Measurements from ENCODE around the gene WAPL.

WAPL gene

DNA sequence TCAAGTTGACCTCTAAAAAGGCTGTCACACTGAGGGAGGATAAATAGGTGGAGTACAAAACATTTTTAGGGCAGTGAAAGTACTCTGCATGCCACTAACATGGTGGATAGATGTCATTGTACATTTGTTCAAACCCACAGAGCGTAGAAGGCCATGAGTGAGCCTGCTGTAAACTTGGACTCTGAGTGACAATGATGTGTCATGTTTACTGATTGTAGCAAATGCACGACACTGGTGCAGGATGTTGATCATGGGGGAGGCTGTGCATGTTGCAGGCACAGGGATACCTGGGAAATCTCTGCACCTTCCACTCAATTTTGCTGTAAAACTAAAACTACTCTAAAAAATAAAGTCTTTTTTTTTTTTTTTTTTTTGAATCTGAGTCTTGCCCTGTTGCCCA, 102.5 kb downstream of the WAPL start:
- no peaks in the 10 kb centered on the region for H3K9me3 ChIP-seq (ENCODE audit: control insufficient read depth, insufficient read depth, low read length)
- no peak overlapping the region for H3K9ac ChIP-seq (ENCODE audit: low read depth, low read length)

DNA sequence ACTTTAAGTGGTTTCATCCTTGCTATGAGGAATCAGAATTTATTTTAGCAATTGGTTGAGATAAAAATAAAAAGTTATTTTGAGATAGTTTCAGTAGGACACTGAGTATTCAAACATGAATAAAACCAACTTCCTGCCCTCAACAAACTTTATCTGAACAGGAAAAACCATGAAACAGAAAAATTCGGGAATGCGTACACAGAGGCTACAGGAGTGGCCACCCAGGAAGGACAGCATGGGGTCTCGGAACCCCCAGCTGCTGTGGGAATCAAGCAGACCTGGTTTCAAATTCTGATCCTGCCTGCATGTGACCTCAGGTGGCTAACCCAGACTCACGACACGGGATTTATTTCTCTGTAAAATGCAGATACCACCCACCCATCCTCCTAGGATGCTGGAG, 106.0 kb downstream of the WAPL start:
- peaks cover 4% of the 10 kb centered on the region for H3K4me1 ChIP-seq (ENCODE audit: control insufficient read depth, insufficient read depth, low read length)
- H3K36me3 ChIP-seq (ENCODE audit: control insufficient read depth, insufficient read depth, low read length) = no peaks in the 10 kb centered on the region
- H3K9ac ChIP-seq (ENCODE audit: low read depth, low read length) = no peak overlapping the region
- no peaks in the 10 kb centered on the region for H3K27me3 ChIP-seq (ENCODE audit: control insufficient read depth, insufficient read depth, low read length)
- H3K9me3 ChIP-seq (ENCODE audit: control insufficient read depth, insufficient read depth, low read length) = no peaks in the 10 kb centered on the region
- H3K4me3 ChIP-seq (ENCODE audit: low read depth, low read length) = no peak overlapping the region

More for the DNA sequence above, 102.5 kb downstream of the WAPL start:
- H3K36me3 ChIP-seq (ENCODE audit: control insufficient read depth, insufficient read depth, low read length) = no peaks in the 10 kb centered on the region
- no peak overlapping the region for H3K4me3 ChIP-seq (ENCODE audit: low read depth, low read length)
- H3K4me1 ChIP-seq (ENCODE audit: control insufficient read depth, insufficient read depth, low read length) = peaks cover 6% of the 10 kb centered on the region
- no peaks in the 10 kb centered on the region for H3K27me3 ChIP-seq (ENCODE audit: control insufficient read depth, insufficient read depth, low read length)

DNA sequence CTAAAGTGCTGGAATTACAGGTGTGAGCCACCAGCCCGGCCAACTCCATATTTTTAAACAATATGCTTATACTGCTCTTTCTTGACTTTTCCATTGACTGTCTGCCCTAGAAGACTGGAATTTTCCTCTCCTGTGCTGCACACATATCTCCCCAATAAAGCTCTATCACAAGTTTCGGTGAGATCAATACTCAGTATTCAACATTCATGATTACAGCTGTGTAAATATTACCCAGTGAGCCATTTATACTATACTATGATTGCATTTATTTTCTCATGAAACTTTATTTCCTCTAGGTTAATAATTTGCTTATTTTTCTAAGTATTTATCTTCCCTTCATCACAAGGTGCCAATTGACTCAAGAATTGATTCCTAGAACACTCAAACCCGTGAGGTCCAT, 106.5 kb downstream of the WAPL start:
- H3K27me3 ChIP-seq (ENCODE audit: control insufficient read depth, insufficient read depth, low read length) = no peaks in the 10 kb centered on the region
- H3K36me3 ChIP-seq (ENCODE audit: control insufficient read depth, insufficient read depth, low read length) = no peaks in the 10 kb centered on the region
- no peak overlapping the region for H3K9ac ChIP-seq (ENCODE audit: low read depth, low read length)
- H3K4me1 ChIP-seq (ENCODE audit: control insufficient read depth, insufficient read depth, low read length) = peaks cover 4% of the 10 kb centered on the region
- no peak overlapping the region for H3K4me3 ChIP-seq (ENCODE audit: low read depth, low read length)
- no peaks in the 10 kb centered on the region for H3K9me3 ChIP-seq (ENCODE audit: control insufficient read depth, insufficient read depth, low read length)

DNA sequence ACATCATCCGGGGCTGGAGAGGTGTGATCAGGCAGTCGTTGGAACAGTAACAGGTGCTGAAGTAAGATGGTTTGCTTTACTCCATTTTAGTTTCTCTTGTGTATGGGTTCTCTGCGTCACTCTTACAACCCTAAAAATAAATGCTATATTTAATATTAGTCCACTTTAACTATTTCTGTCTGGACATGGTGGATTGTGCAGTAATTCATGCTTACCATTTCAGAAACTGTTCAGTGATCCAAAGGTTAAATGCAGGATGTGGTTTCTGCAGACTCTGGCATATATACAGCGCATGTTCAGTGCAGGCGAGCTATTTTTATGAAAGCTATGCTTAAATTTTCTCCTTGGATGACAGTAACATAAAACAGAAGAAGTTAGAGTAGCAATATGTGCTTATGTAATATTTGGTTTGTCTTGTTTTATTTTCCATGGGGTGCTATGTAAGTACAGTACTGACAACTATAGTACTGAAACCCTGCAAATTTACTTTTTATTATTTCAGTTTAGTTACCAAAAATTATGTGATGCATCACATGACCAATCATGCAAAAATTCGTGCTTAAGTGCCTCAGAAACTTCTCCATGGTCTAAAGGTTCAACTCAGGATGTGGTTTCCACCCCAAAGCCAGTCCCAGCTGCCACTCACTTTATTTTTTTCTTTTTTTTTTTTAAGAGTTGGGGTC, 108.4 kb downstream of the WAPL start:
- Histone ChIP-seq H3K27me3 (ENCODE audit: control insufficient read depth, insufficient read depth, low read length) (no peaks in the 10 kb centered on the region), H3K4me1 (ENCODE audit: control insufficient read depth, insufficient read depth, low read length) (peaks cover 4% of the 10 kb centered on the region), H3K9ac (ENCODE audit: low read depth, low read length) (no peak overlapping the region), H3K9me3 (ENCODE audit: control insufficient read depth, insufficient read depth, low read length) (no peaks in the 10 kb centered on the region), H3K36me3 (ENCODE audit: control insufficient read depth, insufficient read depth, low read length) (no peaks in the 10 kb centered on the region), H3K4me3 (ENCODE audit: low read depth, low read length) (no peak overlapping the region)

DNA sequence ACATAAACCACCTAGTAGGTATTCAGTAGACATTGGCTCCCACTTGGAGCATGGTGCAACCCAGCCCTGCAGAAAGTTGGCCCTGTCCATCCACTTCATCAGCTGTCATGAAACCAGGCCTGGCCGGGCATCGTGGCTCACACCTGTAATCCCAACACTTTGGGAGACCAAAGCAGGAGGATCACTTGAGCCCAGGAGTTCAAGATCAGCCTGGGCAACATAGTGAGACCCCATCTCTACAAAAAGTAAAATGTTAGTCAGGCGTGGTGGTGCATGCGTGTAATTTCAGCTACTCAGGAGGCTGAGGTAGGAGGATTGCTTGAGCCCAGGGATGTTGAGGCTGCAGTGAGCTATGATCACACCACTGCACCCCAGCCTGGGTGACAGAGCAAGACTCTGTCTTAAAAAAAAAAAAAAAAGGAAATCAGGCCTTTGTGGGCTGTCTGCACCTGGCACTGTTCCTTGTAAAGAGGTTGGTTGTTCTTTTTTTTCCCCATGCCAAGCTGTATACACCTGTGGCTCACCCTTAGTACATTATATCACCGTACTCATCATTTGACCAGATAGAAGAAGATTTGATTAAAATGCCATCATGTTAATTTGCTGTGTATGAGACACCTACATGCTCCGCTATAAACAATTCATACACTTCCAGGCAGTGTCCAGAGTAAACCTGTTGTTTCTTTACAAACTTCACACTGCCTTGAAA, 109.6 kb downstream of the WAPL start:
- Histone ChIP-seq H3K9me3 (ENCODE audit: control insufficient read depth, insufficient read depth, low read length) (no peaks in the 10 kb centered on the region), H3K36me3 (ENCODE audit: control insufficient read depth, insufficient read depth, low read length) (no peaks in the 10 kb centered on the region), H3K9ac (ENCODE audit: low read depth, low read length) (no peak overlapping the region), H3K4me1 (ENCODE audit: control insufficient read depth, insufficient read depth, low read length) (peaks cover 4% of the 10 kb centered on the region), H3K4me3 (ENCODE audit: low read depth, low read length) (no peak overlapping the region), H3K27me3 (ENCODE audit: control insufficient read depth, insufficient read depth, low read length) (no peaks in the 10 kb centered on the region)

DNA sequence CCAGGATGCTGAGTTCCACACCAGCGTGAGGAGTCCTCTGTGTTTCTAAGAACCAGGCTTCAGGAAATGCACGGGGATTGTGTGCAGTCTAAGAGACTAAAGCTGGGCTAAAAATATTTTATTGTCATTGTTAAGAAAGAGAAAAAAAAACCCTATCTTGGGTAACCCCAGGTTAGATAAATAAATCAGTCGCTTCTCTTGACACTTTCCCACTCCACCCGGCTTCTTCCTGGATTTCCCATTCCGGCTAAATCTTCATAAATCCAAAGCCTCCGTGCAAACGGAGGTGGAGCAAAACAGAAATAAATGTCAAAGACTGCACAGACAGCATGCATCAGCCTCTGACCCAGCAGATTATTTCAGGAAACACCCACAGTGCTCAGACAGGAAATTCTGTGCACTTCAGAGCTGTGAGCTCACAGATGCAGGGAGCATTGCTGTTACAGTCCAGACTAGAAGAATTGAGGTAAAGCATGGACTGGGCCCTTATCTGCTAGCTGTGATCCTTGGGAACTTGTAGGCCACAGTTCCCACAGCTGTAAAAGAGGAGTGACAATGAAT, 110.2 kb downstream of the WAPL start:
- no peaks in the 10 kb centered on the region for H3K36me3 ChIP-seq (ENCODE audit: control insufficient read depth, insufficient read depth, low read length)
- H3K4me3 ChIP-seq (ENCODE audit: low read depth, low read length) = no peak overlapping the region
- no peaks in the 10 kb centered on the region for H3K27me3 ChIP-seq (ENCODE audit: control insufficient read depth, insufficient read depth, low read length)
- H3K9ac ChIP-seq (ENCODE audit: low read depth, low read length) = no peak overlapping the region
- H3K4me1 ChIP-seq (ENCODE audit: control insufficient read depth, insufficient read depth, low read length) = peaks cover 4% of the 10 kb centered on the region
- H3K9me3 ChIP-seq (ENCODE audit: control insufficient read depth, insufficient read depth, low read length) = no peaks in the 10 kb centered on the region

DNA sequence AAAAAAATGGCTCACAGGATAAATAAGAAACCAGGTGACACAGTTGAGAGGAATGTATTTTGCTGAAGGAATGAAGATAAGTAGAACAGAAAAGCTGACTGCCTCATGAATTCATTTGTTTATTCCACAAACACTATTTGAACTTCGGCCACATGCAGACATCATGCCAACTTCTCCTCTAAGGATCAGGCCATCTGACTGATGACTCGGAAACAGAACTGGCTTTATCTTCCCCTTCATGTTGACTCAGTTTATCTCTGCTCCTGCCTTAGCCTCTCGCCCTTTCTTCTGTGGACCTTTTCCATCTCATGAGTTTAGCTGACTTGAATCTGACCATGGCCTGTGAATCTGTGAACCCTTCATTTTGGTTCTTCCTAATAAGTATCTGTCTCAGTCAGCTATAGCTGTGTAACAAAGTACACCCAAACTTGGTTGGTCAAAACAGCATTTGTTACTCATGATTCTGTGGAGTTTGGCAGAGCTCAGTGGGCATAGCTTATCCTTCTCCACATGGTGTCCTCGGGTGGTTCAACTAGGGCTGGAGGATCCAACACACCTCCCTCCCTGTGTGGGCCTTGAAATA, 111.0 kb downstream of the WAPL start:
- Histone ChIP-seq H3K36me3 (ENCODE audit: control insufficient read depth, insufficient read depth, low read length) (no peaks in the 10 kb centered on the region), H3K9ac (ENCODE audit: low read depth, low read length) (no peak overlapping the region), H3K27me3 (ENCODE audit: control insufficient read depth, insufficient read depth, low read length) (no peaks in the 10 kb centered on the region), H3K9me3 (ENCODE audit: control insufficient read depth, insufficient read depth, low read length) (no peaks in the 10 kb centered on the region), H3K4me1 (ENCODE audit: control insufficient read depth, insufficient read depth, low read length) (peaks cover under 1% of the 10 kb centered on the region), H3K4me3 (ENCODE audit: low read depth, low read length) (no peak overlapping the region)

DNA sequence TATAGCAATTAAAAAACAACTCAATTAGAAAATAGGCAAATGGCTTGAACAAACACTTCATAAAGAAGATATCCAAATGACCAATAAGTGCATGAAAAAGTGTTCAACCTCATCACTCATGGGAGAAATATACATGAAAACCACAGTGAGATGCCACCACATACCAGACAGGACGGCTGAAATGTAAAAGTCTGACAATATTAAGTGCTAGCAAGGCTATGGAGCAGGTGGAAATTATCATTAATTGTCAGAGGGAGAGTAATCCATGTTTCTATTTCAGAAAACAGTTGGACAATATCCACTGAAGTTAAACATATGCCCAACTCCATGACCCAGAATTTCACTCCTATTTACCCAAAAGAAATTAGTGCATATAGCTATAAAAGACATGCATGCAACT, 112.4 kb downstream of the WAPL start:
- Histone ChIP-seq H3K9ac (ENCODE audit: low read depth, low read length) (no peak overlapping the region), H3K27me3 (ENCODE audit: control insufficient read depth, insufficient read depth, low read length) (no peaks in the 10 kb centered on the region), H3K36me3 (ENCODE audit: control insufficient read depth, insufficient read depth, low read length) (no peaks in the 10 kb centered on the region), H3K4me3 (ENCODE audit: low read depth, low read length) (no peak overlapping the region), H3K9me3 (ENCODE audit: control insufficient read depth, insufficient read depth, low read length) (no peaks in the 10 kb centered on the region), H3K4me1 (ENCODE audit: control insufficient read depth, insufficient read depth, low read length) (no peaks in the 10 kb centered on the region)

DNA sequence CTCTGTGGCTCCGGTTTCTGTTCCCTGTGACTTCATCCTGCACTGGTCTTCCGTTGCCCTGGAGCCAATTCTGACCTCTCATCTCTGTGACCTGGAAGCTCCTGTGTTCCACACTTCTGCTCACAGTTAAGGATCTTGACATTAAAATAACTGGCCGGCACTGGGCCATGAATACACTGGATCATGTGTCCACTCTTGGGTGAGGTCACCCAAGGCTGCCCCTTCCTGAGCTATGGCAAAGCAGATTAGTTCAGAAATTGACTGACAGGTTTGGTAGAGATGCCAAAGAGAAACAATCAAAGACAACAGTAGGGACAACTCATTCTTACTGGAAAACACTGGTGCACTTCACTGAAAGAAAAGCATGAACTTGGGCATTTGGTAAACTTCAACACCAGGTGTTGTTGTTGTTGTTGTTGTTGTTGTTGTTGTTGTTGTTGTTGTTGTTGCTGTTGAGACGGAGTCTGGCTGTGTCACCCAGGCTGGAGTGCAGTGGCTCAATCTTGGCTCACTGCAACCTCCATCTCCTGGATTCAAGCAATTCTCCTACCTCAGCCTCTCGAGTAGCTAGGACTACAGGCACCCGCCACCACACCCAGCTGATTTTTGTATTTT, 118.3 kb downstream of the WAPL start:
- Histone ChIP-seq H3K4me3 (ENCODE audit: low read depth, low read length) (peak overlapping the region; percentile 14), H3K27me3 (ENCODE audit: control insufficient read depth, insufficient read depth, low read length) (peaks cover 41% of the 10 kb centered on the region), H3K36me3 (ENCODE audit: control insufficient read depth, insufficient read depth, low read length) (no peaks in the 10 kb centered on the region), H3K9me3 (ENCODE audit: control insufficient read depth, insufficient read depth, low read length) (no peaks in the 10 kb centered on the region), H3K9ac (ENCODE audit: low read depth, low read length) (no peak overlapping the region), H3K4me1 (ENCODE audit: control insufficient read depth, insufficient read depth, low read length) (peaks cover 7% of the 10 kb centered on the region)

DNA sequence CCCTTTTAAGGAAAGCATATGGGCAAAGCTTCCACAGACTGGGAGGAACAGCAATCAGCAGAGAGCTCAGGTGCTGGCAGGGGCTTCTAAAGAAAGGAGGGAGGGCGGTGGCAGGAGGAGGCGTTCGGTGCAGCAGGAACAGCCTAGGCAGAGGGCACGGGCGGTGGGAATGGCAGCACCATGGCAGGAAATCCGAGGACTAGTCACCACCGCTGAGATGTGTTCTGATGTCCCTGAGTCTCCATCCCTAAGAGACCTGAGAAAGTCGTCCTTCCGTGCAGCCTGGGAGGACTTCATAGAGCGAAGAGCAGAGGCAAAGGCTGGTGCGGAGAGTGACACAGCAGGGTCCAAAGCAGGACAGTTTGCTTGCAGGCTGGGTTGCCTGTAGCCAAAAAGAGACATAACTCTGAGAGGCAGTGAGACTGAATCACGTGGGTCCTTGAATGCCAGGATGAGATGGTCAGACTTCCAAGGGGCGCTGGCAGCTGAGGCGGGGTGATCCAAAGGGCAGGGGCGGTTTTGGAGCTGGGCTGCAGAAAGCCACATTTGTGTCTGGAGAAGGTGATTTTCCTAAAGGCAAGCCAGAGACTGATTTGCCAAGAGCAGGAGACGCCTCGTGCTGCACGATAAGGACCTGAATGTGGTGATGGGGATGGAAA, 119.2 kb downstream of the WAPL start:
- Histone ChIP-seq H3K9me3 (ENCODE audit: control insufficient read depth, insufficient read depth, low read length) (no peaks in the 10 kb centered on the region), H3K4me3 (ENCODE audit: low read depth, low read length) (peak overlapping the region; percentile 14), H3K4me1 (ENCODE audit: control insufficient read depth, insufficient read depth, low read length) (peaks cover 7% of the 10 kb centered on the region), H3K27me3 (ENCODE audit: control insufficient read depth, insufficient read depth, low read length) (peaks cover 44% of the 10 kb centered on the region), H3K9ac (ENCODE audit: low read depth, low read length) (no peak overlapping the region), H3K36me3 (ENCODE audit: control insufficient read depth, insufficient read depth, low read length) (no peaks in the 10 kb centered on the region)

DNA sequence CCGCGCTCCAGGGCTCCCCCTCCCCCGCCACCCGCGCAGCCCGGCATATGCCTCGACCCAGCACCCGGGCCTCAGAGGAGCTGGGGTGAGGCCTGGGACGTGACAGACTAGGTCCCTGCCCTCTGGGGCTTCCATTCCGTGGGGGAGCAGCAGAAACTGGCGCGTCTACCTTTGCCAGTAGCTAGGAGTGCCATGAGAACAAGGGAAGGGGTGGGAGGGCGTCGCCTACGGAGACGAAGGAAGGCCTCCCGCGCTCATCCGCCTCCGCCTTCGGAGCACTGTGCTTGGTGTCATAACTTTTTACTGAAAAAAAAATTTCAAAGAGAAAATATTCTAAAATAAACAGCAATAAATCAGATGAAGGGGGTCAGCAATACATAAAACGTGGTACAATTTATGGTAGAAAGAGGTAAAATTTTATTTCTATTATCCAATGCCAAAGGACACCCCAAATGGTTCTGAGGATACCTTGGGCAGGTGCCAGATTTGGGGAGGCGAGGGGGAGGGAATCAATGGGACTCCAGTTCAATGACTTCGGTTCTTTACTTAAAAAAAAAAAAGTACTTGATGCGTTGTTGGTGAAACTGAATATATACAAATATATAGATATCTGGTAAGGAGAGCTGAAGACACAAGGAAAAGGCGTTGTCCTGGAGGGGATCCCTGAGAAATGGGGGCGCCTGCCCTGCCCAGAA, 119.9 kb downstream of the WAPL start:
- H3K4me3 ChIP-seq (ENCODE audit: low read depth, low read length) = peak overlapping the region; percentile 79
- no peaks in the 10 kb centered on the region for H3K9me3 ChIP-seq (ENCODE audit: control insufficient read depth, insufficient read depth, low read length)
- no peaks in the 10 kb centered on the region for H3K36me3 ChIP-seq (ENCODE audit: control insufficient read depth, insufficient read depth, low read length)
- H3K4me1 ChIP-seq (ENCODE audit: control insufficient read depth, insufficient read depth, low read length) = peaks cover 7% of the 10 kb centered on the region
- peaks cover 44% of the 10 kb centered on the region for H3K27me3 ChIP-seq (ENCODE audit: control insufficient read depth, insufficient read depth, low read length)
- H3K9ac ChIP-seq (ENCODE audit: low read depth, low read length) = no peak overlapping the region

Data from iPS-15b (cell line).